GM18502 (cell line): ENCODE measurements around the gene CKM.
"Not testable (repeated sequence)": the region's sequence is repeated elsewhere in the genome, so short reads cannot be mapped to it uniquely, and the experiment has no call there.

Source experiments
- ATAC-seq: cut with Tn5 transposase; IDR thresholded peaks from one replicate; pipeline ENCODE4 v1.9.1; 2021; ENCODE audit warnings: mild to moderate bottlenecking; ENCODE audit not compliant: unreplicated experiment, poor library complexity

The CKM gene

DNA sequence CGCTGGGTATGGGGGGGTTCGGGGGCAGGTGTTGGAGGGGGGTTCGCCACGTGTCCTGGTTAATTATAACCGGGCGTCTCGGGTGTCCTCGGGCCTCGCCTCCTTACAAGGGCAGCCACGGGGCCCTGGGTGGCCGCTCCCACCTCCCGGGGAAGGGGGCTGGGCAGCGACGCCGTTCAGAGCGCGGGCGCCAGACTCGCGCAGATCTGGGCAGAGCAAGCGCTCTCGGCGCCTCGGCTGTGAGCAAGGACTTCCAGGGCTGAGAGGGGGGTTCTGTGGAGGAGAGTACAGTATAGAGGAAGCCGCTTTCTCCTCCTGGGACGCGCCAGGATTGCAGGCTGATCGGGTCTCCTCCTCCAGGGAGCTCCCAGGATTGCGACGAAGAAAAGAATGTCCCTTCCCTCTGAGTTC lies 1.0 kb upstream of the CKM start:
- no peak for ATAC-seq

GRCh38 chr19:45322311-45322710 lies 364 bp downstream of the CKM start:
- no peak for ATAC-seq

- ATAC-seq, result no peak
Observed at GRCh38 chr19:45321848-45322247, 827 bp downstream of the CKM start.

DNA sequence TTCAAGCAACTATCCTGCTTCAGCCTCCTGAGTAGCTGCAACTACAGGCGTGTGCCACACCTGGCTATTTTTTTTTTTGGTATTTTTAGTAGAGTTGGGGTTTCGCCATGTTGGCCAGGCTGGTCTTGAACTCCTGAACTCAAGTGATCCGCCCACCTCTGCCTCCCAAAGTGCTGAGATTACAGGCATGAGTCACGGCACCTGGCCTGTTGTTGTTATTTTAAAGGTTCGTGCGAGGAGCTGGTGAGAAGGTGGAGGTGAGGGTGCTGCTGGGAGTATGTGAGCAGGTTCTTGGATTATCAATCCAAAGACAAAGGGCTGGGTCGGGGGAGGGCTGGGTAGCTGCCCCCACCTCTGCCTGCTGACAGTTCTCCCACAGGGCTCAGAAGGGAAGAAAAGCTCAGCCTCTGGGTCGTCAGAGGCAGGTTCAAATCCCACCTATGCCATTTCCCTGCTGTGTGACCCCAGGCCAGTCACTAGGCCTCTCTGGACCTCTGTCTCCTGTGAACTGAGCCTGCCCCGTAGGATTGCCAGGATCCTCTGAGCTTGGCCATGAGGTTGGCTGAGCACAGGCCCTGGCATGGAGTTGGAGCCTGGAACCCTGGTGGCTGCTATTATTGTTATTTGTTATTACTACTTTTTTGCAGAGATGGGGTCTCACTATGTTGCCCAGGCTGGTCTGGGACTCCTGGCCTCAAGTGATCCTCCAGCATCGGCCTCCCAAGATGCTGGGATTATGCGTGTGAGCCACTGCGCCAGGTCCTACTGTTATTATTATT lies 1.5 kb downstream of the CKM start:
- no peak for ATAC-seq

DNA sequence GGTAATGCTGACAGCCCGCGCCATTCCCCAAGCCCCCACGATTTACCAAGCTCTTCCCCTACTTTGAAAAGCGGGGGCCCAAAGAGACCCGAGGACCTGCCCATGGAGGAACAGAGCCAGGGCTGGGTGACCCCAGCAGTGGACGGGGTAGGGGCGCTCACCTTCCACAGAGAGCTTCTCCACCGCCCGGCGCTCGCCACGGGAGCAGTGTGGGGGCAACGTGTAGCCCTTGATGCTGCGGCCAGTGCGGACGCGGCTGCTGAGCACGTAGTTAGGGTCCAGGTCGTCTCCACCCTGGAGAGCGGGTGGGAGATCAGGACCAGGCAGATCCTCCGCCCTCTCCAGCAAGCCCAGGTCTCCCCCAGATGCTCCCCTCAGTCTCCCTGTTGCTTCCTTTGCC lies 7.4 kb downstream of the CKM start:
- no peak for ATAC-seq

DNA sequence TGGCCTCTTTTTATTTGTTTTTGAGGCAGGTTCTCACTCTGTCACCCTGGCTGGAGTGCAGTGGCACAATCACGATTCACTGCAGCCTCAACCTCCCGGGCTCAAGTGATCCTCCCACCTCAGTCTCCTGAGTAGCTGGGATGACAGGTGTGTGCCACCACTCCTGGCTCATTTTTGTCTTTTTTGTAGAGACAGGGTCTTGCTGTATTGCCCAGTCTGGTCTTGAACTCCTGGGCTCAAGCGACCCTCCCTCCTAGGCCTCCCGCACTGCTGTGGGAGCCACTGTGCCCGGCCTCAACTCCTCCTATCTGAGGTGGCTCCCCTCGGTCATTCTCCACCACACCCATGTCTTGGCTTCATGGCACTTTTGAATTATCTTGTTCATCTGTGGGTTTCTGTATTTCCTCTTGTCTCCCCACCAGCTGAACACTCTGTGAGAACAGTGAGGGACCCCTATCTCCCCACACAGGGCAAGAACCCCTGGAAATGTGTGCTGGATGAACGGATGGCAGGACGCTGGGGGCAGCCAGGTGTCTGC lies 7.9 kb downstream of the CKM start:
- no peak for ATAC-seq

DNA sequence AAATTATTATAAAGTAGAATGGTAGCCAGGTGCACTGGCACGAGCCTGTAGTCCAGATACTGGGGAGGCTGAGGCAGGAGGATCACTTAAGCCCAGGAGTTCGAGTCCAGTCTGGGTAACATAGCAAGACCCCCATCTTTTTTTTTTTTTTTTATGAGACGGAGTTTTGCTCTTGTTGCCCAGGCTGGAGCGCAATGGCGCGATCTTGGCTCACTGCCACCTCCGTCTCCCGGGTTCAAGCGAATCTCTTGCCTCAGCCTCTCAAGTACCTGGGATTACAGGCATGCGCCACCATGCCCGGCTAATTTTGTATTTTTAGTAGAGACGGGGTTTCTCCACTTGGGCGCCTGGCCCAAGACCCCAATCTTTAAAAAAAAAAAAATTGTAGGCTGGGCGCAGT lies 10.4 kb downstream of the CKM start:
- ATAC-seq, result not testable (repeated sequence)

- no peak for ATAC-seq
Observed at GRCh38 chr19:45311621-45312020, 11.1 kb downstream of the CKM start.

DNA sequence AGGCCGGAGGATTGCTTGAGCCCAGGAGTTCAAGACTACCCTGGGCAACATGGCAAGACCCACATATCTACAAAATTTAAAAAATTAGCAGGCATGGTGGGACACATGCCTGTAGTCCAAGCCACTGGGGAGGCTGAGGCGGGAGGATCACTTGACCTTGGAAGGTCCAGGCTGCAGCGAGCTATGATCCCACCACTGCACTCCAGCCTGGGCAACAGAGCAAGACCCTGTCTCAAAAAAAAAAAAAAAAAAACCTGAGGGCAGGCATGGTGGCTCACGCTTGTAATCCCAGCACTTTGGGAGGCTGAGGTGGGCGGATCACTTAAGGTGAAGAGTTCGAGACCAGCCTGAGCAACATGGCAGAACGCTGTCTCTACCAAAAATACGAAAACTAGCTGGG lies 13.4 kb downstream of the CKM start:
- not testable (repeated sequence) for ATAC-seq

- no peak for ATAC-seq
Observed at GRCh38 chr19:45307361-45307760, 15.3 kb downstream of the CKM start.

- ATAC-seq, result no peak
Observed at GRCh38 chr19:45306518-45307027, 16.1 kb downstream of the CKM start.

DNA sequence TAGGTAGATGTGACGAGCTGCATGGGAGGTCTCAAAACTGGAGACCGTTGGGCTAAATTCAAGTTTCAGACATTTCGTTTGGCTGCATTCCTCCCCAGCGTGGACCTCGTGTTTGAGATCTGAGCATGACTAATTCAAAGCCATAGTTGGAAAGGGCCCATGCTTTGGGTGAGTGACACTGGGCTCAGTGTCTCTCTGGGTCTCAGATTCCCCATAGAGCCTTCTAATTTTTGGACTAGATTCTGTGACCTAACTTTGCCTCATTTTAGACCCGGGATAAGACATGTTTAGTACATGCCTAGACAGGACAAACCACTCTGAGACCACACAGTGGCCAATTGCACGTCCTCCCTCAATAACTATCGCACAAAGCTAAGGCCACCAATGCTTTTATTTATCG lies 16.6 kb downstream of the CKM start:
- ATAC-seq, result no peak

GRCh38 chr19:45305421-45305820 lies 17.3 kb downstream of the CKM start:
- no peak for ATAC-seq

- ATAC-seq, result no peak
Observed at GRCh38 chr19:45305007-45305406, 17.7 kb downstream of the CKM start.

DNA sequence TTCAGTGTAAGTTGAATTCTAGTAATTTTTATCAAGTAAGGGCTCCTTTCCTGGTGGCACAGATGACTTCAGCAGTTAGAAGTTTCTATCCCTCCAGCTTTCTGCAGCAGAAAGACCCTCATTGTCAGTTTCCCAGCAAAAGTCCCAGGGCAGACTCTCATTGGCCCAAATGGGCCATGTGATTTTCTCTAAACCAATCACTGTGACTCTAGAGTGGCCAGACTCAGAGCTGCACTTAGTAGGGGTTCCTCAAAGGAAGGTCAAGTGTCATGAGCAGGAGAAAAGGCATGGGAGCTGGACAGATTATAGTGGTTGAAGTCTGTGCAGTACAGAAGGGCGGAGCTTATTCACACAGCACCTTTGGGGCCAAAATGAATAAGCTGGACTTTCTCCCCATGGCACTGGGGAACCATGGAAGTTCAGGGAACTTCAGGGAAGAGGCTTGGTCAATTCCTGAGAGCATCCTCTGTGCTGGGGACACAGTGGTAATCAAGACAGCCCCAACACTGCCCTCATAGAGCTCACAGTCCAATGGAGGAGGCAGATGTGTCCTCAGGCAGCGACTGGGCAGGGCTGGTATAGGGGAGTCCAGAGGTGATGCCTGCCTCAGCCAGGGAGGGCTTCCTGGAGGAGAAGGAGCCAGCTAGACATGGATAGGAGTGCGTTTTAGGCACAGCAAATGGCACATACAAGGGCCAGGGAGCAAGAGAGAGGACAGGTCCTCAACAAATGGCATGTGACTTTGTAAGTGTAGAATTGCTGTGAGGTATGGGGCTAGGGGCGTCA lies 18.3 kb downstream of the CKM start:
- no peak for ATAC-seq

DNA sequence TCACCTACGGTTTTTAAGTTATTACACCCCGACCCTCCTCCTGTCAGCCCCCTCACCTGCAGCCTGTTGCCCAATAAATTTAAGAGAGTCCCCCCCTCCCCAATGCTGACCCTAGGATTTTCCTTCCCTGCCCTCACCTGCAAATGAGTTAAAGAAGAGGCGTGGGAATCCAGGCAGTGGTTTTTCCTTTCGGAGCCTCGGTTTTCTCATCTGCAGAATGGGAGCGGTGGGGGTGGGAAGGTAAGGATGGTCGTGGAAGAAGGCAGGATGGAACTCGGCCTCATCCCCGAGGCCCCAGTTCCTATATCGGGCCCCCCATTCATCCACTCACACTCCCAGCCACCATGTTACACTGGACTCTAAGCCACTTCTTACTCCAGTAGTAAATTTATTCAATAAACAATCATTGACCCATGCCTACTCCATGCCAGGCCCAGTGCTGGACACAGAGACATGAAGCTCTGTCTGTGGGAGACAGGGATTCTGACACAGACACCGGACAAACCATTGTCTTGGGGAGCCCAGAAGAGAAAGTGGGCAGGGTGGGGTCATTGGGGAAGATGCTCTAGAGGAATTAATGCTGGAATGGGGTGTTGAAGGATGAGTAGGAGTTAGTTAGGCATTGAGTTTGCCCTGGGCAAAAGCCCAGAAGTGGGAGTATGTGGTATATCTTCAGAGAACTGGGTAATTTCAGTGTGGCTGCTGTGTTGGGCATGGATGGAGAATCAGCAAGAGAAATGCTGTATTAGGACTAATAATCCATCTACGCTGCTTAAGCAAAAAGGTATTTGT lies 19.2 kb downstream of the CKM start:
- no peak for ATAC-seq

DNA sequence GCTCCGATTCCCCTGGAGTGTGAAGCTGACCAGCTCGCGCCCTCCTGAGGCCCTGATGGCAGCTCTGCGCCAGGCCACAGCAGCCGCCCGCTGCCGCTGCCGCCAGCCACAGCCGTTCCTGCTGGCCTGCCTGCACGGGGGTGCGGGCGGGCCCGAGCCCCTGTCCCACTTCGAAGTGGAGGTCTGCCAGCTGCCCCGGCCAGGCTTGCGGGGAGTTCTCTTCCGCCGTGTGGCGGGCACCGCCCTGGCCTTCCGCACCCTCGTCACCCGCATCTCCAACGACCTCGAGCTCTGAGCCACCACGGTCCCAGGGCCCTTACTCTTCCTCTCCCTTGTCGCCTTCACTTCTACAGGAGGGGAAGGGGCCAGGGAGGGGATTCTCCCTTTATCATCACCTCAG lies 20.3 kb downstream of the CKM start:
- no peak for ATAC-seq

- no peak for ATAC-seq
Observed at GRCh38 chr19:45299719-45300118, 23.0 kb downstream of the CKM start.

- ATAC-seq, result no peak
Observed at GRCh38 chr19:45298264-45298663, 24.4 kb downstream of the CKM start.

DNA sequence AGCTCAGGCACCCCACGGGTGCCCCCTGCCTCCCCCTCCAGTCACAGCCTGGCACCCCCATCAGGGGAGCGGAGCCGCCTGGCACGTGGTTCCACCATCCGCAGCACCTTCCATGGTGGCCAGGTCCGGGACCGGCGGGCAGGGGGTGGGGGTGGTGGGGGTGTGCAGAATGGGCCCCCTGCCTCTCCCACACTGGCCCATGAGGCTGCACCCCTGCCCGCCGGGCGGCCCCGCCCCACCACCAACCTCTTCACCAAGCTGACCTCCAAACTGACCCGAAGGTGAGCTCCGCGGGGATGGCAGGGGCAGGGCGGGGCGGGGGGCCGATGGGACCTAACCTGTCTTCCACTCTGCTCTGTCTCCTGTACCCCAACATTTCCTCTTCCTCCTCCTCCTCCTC lies 25.0 kb downstream of the CKM start:
- ATAC-seq, result no peak

DNA sequence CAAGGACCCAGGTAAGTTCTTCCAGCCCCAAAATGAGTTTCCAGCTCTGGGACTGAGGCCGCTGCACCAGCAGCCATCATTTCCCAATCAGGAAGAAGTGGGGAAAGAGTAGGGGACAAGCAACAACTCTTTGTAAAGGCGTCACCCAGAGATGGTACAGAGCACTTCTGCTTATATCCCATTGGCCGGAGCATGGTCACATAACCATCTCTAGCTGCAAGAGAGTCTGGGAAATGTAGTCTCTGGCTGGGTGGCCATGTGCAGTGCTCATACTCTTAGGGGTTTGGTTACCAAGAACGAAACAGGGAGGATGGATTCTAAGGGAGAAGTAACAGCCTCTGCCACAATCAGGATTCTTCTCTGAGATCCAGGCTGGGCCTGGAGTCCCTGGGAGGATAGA lies 26.3 kb downstream of the CKM start:
- no peak for ATAC-seq
